Stimulated activated CD4-positive, alpha-beta T cell treated with anti-CD3 and anti-CD28 coated beads, TNF-alpha, amount 100 ng/mL, for 4 hours (primary cell): ENCODE results near the gene MYLK2.

Source experiments
- DNase-seq, 3 experiments: peaks; one replicate each; pipeline ENCODE4 v3.0.0-alpha.2; 2020; ENCODE audit warnings: low read depth in 3 of 3

MYLK2 gene

DNA sequence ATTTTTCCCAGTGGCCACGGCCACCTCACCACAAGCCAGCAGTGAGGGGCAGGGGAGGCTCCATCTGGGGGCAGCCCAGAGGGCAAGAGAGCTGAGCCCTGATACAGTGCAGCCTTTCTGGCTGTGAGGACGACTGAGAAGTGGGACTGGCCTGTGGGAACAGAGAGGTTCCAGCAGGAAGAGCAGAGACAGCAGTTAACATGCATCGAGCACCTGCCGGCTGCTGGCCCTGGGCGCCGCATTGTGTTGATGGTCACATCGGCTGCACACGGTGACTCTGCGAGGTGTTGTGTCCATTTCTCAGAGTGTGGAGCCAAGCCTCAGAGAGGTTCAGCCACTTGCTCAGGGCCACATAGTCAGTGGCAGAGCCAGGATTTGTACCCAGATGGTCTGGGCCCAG lies 16.4 kb downstream of the MYLK2 start:
- no peak for DNase-seq

DNA sequence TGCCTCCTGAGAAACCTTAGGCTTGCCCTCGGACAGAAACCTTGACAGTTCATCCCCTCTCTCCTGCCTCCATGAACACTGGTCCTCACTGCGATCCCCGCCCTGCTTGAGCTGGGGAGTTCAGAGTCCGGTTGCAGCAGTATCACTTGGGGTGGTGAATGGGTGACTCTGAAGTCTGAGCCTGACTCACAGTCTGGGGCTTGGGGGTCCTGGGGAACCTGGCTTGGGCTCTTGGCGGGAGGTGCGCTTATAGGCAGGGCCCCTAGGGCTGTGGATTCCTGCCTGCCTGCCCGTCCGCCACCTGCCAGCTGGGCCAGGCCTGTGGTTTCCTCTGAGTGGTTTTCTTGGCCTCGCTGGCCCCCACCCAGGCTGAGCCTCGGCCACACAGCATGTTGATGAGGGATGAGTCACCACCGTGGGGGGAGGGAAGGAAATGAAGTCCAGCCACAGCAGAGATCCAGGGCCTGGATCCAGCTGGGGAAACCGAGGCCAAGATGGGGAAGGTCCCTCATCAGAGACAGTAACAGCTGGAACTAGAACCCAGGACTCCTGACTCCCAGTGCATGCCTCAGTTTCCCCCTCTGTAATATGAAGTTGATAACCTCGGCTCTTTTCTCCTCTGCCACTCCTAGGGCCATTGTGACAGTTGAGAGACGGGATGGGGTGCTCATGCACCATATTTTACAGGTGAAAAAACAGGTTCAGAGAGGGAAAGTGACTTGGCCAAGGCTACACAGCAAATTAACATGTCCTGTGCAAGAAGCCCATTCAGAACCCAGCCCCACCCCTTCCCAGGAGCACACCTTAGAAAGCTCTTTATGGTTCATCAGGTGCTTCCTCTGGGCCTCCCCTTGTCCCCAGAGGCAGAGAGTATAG lies 17.1 kb downstream of the MYLK2 start:
- no peak for DNase-seq

- DNase-seq: no peak
Observed at GRCh38 chr20:31836853-31837608, 17.9 kb downstream of the MYLK2 start.

DNA sequence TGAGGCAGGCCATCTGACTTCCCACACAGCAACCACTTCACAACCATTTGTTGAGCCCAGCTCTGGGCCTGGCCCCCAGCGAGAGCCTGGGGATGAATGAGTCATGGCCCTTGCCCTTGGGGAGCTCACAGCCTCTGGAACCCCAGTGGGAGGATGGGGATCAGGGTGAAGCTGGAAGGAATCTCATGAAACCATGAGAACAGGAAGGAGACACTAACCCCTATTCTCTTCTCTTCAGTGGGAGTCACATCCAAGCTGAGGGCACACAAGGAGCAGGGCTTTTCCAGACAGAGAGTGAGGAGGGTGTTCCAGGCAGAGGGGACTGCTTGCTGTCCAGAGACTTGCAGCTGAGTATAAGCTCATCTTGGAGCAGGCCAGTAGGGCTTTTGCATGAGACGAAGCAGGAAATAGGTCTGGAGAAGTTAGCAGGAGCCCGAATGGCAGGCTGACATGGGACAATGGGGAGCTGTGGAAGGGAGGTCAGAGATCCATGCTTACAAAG lies 18.8 kb downstream of the MYLK2 start:
- no peak for DNase-seq

DNA sequence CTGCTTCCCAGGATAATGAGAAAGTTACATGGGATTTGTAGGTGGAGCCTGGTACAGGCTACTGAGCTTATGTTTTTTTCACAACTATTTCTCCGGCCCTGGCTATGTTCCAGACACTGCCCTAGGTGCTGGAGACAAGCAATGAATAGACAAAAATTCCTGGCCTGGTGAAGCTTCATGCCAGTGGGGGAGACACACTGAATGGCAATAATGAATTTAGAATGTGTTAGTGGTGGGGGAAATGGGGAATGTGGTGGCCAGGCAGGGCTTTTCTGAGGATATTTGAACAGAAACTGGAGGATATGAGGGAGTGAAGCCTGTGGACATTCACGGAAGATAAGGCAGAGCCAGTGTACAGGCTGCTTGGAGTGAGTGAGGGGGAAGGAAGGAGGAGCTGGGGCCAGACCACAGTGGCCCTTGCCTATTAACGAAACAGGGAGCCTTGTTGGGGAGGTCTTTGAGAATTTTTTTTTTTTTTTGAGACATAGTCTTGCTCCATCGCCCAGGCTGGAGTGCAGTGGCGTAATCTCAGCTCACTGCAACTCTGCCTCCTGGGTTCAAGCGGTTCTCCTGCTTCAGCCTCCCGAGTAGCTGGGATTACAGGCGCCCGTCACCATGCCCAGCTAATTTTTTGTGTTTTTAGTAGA lies 19.6 kb downstream of the MYLK2 start:
- no peak for DNase-seq

DNA sequence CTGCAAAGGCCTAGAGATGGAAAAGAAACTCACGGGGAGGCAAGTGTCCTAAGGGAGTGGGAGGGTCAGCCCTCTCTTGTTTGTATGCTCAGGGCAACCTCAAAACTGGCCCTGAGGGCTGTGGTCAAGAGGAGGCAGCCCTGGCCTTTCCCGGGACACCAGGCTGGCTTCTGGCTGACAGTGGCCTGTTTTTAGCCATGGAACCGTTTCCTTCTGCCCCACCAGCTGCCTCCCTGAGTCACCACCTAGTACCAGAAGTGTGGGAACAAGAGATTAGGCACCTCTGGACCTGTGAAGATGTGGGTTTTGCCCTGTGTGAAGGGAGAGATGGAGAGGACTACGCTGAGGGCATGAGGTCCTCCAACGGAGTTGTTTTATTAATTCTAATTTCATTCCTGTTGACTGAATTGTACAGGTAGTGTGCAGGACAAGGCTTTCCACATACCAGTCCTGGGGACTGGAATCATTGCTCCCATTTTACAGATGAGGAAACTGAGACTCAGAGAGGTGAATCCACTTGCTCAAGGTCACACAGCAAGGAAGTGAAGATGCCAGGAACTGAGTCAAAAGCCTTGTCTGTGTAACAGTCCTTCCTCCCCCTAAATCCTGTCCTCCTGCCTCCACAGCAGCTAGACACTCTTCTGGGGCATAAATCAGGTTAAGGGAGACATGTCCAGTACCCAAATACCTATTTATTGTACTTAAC lies 20.8 kb downstream of the MYLK2 start:
- no peak for DNase-seq

DNA sequence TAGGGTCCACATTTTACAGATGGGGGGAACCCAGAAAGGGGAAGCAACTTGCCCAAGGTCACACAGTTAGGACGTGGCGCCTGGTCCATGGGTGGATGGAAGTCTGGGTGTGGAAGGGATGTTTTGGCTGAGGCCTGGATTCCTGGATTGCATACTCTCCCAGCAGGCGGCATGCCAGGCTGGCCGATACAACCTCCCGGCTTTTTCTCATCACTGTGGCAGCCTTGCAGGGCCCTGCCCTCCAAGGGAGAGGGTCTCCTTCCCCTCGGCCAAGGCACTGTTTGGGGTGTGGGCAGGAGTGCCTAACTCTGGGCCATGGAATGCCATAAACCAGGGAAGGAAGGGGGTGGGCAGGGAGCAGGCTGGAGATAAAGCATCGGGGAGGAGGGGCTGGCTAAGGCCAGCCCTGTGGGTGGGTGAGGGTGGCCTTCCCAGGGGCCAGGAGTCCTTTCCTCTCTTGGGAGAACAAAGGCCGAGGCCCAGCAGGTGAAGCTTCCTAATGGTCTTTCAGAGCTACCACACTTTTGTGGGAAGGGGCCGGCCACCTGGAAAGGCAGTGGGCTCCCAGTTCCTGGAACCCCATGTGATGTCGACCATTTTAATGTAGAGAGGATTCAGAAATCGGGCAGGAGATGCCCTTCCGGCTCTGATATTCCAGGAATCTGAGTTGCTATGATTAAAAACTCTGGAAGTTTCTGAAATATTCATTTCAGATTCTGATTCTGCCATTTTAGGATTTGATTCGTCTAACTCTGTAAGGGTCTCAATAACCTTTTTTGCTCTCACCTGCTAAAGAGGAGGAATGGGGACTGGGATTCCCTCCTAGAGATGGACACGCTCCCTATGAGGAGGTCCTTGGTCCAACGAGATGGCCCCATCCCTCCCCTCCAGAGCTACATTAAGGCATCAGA lies 22.0 kb downstream of the MYLK2 start:
- no peak for DNase-seq

- no peak for DNase-seq
Observed at GRCh38 chr20:31841928-31842327, 22.8 kb downstream of the MYLK2 start.

DNA sequence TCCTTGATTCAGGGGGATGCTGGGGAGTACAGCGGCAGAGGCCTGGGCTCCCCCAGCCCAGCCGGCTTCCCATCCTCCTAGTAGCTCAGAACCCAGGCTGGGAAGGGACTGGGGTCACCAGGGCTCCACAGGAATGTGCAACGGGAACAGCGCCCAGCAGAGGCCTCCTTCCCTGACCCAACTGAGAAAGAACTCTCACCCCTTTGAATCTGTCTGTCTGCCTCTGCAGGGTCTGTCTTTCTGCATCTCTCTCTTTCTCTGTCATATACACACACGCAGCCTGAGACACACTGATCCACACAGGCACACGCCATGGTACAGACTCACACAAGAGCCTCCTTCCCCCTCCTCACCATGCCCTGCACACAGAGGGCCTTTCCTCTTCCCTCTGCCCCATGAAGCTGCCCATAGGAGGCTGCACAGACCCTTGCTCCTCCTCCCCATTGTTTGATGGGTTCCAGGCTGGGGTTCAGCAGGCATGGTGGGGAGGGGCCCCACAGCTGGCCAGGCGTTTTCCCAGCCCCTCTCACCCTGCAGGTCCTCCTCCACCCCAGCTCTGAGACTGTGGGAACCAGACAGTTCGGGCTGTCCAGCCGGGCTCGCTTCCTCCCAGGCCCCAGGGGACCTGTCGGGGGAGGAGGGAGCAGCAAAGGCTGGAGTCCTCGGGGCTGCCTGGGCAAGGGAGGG lies 23.5 kb downstream of the MYLK2 start:
- no peak for DNase-seq

DNA sequence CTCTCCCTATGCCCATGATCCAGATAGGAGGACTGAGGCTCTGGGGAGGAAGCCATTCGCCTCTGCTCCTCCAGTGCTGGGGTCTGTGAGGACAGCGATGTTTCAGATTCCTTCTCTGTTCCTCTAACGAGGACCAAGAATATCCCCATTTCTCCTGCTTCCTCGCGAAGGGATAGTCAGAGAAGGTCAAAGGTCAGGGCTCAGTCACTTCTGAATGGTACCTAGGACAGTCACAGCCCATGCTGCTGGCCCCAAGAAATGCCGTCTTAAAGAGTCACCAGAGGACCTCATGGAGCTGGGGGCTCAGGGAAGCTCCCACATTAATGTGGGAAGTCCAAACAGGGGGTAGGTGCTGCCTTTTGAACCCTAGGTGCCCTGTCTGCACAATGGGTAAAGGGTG lies 24.1 kb downstream of the MYLK2 start:
- DNase-seq: no peak

DNA sequence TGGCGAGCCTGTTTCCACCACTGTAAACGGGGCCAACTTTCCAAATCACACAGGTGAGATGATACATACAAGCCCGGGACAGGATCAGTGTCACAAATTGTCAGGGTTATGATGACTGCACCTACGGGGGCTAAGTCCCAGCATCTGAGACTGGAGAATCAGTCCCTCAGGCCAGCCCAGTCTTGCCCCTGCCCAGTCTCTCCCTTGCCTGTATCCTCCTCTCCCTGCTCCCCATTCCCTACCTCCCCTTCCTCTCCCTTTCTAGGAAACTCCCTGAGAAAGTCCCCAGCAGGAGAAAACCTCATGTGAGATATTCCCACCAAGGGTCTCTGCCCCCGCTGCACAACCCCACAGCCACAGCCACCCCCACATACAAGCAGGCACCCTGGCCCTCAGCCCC lies 24.7 kb downstream of the MYLK2 start:
- no peak for DNase-seq

GRCh38 chr20:31844737-31845299 lies 25.7 kb downstream of the MYLK2 start:
- DNase-seq: no peak

DNA sequence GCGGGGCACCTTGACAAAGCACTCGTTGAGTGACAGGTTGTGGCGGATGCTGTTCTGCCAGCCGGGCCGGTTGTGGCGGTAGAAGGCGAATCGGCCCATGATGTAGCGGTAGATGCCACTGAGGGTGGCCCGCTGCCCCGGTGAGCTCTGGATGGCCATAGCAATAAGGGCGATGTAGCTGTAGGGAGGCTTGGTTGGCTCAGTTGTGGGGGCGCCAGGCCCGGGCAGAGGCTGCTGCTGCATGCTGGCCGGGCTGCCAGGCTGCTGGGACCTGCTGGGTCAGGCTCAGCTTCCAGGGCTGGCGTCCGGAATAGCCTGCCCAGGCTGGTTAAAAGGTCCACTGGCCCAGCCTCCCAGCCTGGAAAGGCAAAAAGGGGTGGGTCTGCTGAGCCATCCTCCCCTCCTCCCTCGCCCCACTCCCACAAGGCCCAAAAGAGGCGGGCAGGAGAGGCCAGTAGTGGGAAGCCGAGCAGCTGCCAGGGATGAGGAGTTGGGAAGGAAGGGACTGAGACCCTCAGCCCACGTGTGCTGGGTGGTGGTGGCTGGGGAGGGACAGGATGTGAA lies 26.2 kb downstream of the MYLK2 start, which contains the start of gene FOXS1:
TSS of gene FOXS1 (minus strand) at position 305 of the 564 bp plus-strand sequence. CDS start at position 243, 62 bp downstream.
- no peak for DNase-seq

- no peak for DNase-seq
Observed at GRCh38 chr20:31846793-31847138, 27.6 kb downstream of the MYLK2 start.

DNA sequence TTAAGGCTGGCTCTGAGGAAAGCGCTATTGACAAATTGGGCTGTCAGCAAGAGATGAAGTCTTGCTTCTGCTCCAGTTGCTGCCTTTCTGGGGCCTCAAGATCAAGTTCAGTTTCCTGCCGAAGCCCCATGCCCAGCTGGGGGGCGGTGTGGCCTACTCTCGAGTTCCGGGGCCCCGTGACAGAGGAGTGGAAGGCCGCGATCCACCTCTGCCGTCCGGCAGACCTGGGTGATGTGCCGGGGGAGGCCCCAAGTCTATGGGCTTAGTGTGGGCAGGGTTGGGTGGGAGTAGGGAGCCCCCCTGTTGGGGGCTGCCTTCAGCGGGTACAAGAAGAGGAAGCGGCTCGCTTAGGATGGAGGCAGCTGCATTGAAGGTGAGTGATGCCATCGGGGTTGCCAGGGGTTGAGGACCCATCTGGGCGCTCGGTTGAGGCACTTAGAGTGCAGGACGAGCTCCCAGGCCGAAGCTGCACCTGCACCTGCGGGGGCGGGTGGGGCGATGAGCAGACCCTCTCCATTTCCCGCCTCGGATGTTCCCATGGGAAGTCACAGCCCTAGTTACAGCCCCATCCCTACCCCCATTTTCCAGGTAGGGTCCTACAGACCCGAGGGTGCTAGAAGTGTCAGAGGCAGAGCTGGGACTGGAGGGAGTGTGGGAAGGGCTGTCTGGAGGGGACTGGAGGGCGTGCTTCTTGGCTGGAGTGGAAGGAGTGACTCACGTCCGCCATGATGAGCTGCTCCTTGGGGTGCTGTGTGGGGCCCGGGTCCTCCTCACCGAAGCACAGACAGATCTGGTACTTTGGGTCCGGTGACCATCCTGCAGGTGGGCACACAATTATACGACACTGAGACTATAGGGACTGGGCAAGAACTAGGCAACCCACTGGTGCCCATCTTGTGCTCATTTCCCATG lies 29.2 kb downstream of the MYLK2 start:
- DNase-seq: no peak

- DNase-seq: no peak
Observed at GRCh38 chr20:31849306-31849930, 30.3 kb downstream of the MYLK2 start.

DNA sequence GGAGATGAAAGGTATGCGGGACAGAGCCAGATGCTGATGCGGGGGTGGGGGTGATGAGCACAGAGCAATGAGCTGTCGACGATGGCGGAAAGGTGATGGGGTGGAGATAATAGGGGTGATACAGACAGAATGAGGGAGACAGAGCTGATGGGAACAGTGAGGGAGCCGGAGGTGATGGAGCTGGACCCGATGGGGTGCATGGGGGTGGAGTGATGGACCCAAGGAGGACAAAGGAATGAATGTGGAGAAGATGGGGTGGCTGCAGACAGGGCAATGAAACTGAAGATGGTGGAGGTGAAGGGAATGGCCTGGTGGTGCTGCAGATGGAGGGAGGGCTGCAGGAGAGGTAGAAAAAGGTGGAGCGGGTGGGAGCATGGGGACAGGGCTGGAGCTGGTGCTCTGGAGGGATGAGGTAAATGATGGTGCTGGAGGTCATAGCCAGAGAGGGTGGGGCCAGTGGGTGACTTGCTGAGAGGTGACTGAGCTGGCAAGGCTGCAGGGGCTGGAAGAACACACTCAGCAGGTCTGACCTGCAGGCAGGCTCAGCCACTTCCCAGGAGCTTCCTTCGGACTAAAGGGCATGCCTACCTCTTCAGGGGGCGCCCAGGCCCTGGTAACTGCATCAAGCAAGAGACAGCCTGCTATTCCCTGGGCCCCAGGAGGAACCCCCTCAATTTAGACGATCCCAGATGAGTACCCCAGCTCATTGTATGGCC lies 32.2 kb downstream of the MYLK2 start:
- no peak for DNase-seq
